ENCODE data around the gene UNC5A.

UNC5A gene

GRCh38 chr5:176901260-176902101, 91.1 kb downstream of the UNC5A start:
- no peak for DNase-seq

DNA sequence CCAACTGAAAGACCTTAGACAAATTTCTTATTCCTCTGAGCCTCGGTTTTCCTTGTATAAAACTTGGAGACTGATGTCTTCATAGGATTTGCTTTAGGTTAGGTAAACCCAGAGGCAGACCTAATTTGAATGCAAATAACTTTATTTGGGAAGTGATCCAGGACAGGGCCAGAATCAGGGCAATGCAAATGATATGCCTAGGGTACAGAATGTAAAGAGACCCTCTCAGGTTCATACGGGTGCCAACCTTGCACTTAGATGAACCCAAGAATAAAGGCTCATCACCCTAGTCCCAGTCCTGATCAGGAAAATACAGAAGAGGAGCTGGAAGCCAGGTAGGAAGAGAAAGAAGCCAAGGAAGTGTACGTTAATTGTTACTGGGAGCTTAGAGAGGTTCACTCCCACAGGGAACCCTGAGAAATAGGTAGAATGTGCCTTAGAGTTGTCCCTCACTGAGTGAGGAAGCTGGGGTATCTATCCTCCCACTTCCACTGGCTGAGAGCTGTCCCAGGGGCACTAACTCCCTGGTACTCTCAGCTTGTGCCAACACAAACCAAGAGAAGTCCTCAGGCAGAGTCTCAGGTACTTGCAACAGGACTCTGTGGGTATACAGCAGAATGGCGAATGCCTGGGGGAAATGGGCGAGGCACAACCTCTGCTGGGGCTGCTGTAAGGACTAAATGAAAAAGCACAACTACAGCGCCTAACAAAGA, 91.9 kb downstream of the UNC5A start:
- no peak for DNase-seq

DNA sequence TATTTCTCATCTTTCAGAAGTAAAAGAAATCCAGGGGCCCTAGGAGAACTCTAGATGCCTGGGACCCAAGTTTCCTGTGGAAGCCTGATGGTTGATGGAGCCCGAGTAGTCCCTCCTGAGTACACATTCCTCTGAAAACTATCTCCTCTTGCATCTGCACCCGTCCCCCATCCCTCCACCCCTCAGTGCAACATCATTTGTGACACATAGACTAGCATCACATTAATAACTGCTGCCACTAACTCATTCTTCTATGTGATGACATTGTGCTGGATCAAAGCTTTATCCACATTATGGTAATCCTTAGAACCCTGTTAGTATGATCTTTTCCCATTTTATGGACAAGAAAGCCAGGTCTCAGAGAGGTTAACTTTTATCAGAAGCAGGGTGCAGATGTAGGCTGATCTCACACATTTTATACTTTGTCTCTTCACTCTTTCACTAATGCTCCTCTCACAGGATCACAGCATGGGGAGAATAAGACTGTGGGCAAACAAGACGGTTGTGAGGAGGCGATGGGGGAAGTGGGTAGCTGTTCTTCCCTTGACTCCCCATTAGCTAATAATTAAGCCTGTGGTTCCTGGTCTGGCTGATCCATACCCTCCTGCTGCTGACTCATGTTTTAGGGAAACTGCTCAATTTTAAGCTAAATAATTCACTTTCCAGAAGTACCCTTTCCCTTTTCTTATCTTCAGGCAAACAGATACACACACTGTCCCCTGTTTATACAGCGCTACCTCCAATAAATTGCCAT, 92.7 kb downstream of the UNC5A start:
- DNase-seq: no peak

DNA sequence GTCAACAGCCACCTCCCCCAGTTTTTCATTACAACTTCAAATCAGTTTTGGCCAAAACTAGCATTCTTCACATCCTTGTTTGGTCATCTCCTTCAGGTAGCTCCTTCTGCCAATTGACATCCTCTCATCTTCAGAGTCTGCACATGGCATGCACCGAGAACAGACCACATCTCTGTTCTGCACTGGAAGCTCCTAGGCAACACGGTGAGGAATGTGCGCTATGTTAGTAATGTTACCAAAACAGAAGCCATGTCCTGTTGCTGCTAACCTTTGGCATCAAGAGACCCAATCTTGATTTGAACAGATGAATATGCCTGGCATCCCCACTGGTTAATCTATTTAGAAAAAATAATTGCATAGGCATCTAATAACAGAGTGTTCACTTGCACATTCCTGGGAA, 93.9 kb downstream of the UNC5A start:
- DNase-seq: no peak

DNA sequence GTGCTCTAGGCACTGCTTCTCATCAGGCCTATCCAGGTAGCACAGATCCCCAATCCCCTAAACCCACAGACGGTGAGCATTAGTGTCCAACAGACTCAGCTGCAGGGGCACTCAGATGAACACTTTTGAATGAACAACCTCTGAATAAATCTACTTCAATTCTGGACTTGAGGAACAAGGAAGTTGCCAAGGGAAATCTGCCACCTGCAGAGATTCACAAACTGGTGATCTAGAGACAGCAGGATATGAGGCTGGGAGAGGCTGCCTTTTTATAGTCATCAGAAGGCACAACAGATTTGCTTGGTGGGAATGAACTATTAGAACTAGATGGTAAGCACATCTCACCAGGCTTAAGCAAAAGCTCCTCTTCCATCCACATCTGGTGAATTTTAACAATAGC, 95.8 kb downstream of the UNC5A start:
- DNase-seq: no peak

- DNase-seq: no peak
Observed at GRCh38 chr5:176906796-176907195, 96.4 kb downstream of the UNC5A start.

GRCh38 chr5:176908675-176909368, 98.5 kb downstream of the UNC5A start:
- no peak for DNase-seq

DNA sequence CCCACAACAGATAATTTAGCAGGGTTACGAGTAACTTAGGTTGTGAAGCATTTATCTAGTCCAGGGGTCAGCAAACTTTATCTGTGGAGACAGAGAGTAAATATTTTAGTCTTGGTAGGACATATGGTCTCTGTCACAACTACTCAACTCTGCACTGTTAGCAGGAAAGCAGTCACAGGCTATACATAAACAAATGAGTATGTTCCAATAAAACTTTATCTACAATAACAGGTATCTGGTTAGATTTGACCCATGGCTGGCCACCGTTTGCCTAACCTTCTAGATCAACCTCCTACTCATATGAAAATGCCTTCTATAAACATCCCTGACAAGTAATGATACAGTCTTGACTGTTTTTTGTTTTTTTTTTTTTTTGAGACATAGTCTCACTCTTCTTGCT, 101.8 kb downstream of the UNC5A start:
- no peak for DNase-seq

- DNase-seq: no peak
Observed at GRCh38 chr5:176915906-176916305, 105.5 kb downstream of the UNC5A start.

DNA sequence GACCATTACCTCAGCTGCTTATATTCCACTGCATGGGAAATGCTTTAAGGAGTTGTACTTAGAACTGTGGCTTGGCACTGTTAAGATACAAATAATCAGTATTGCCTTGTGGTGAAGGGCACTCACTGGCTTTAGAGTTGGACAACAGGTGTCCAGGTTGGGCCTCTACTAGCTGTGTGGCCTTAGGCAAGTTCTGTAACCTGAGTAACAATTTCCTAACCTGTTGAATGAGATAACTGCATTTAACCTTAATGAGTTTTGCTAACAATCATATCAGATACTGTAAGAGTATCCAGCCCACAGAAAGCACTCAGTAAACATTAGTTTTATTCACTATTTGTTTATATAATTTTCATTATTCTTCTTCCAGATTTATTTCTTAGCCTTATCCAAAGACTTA, 106.0 kb downstream of the UNC5A start:
- no peak for DNase-seq

GRCh38 chr5:176918613-176919012, 108.3 kb downstream of the UNC5A start:
- no peak for DNase-seq

DNA sequence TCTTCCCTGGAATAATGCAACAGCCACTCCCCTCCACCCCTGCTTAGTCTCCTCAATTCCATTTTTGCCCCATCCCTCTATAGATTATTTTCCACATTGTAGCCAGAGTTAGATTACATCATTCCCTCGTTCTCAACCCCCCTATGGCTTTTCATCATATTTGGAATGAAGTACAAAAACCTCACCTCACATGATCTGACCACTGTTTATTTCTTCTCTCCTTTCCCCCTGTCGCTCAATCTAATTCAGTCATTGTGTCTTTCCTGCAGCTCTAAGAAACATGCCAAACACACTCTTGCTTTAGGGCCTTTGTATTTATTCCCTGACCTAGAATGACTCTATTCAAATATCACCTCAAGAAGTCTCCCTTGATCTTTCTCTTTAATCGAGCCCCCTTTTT, 111.4 kb downstream of the UNC5A start:
- no peak for DNase-seq

GRCh38 chr5:176922817-176923216, 112.5 kb downstream of the UNC5A start:
- no peak for DNase-seq

DNA sequence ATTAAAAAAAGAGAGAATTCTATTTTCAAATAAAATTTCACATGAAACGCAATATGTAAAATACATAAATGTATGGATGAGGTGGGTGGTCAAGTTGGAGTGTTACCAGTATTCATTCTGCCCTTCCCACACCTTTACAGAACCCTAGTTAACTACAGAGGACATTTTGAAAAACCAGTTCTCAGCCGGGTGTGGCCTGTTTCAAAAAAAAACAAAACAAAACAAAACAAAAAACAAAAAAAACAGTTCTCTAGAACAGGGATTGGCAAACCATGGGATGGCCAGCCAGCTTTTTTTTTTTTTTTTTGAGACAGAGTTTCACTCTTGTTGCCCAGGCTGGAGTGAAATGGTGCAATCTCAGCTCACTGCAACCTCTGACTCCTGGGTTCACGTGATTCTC, 117.2 kb downstream of the UNC5A start:
- no peak for DNase-seq

- DNase-seq: no peak
Observed at GRCh38 chr5:176929654-176930053, 119.3 kb downstream of the UNC5A start.

Measured in bone marrow (tissue), 2 donors.